H9 (cell line): ENCODE data around the gene DSCAM. TPM values are rescaled to one million over a fixed set of nuclear protein-coding genes. Genes with fewer than 3 reads are reported as not detected.

Experiments
- DNase-seq: peaks from one replicate; pipeline ENCODE4 v3.0.0-alpha.2; 2017
- H2AFZ ChIP-seq: one replicate; pipeline ENCODE4 v1.6.1; 2013; ENCODE audit warnings: mild to moderate bottlenecking, low read length, control low read depth, moderate library complexity
- H2AK5ac ChIP-seq: 2 replicates; pipeline ENCODE4 v1.6.1; 2013; ENCODE audit warnings: low read length, control low read depth, mixed read lengths; ENCODE audit not compliant: insufficient read length
- H2BK120ac ChIP-seq: one replicate; pipeline ENCODE4 v1.6.1; 2013; ENCODE audit warnings: low read depth, mild to moderate bottlenecking, low read length, control low read depth, inconsistent platforms; ENCODE audit not compliant: poor library complexity, severe bottlenecking
- H2BK12ac ChIP-seq: 2 replicates; pipeline ENCODE4 v1.6.1; 2013; ENCODE audit warnings: low read length, control low read depth, mixed read lengths, low read depth; ENCODE audit not compliant: insufficient read length
- H2BK15ac ChIP-seq: 2 replicates; pipeline ENCODE4 v1.6.1; 2013; ENCODE audit warnings: low read depth, low read length, control low read depth
- H2BK20ac ChIP-seq: one replicate; pipeline ENCODE4 v1.6.1; 2013; ENCODE audit warnings: low read depth, mild to moderate bottlenecking, low read length, control low read depth, inconsistent platforms; ENCODE audit not compliant: poor library complexity, severe bottlenecking
- H2BK5ac ChIP-seq: 2 replicates; pipeline ENCODE4 v1.6.1; 2013; ENCODE audit warnings: low read length, control low read depth, mixed read lengths; ENCODE audit not compliant: insufficient read length
- H3K14ac ChIP-seq: 2 replicates; pipeline ENCODE4 v1.6.1; 2013; ENCODE audit warnings: low read length, control low read depth; ENCODE audit not compliant: insufficient read depth
- H3K18ac ChIP-seq: 2 replicates; pipeline ENCODE4 v1.6.1; 2013; ENCODE audit warnings: low read depth, mild to moderate bottlenecking, mixed read lengths, low read length, control low read depth; ENCODE audit not compliant: insufficient read length
- H3K23ac ChIP-seq: 2 replicates; pipeline ENCODE4 v1.6.1; 2013; ENCODE audit warnings: low read length, control low read depth, mixed read lengths, low read depth; ENCODE audit not compliant: insufficient read length
- H3K23me2 ChIP-seq: 2 replicates; pipeline ENCODE4 v1.6.1; 2013; ENCODE audit warnings: low read depth, mild to moderate bottlenecking, mixed read lengths, low read length, control low read depth; ENCODE audit not compliant: insufficient read length, poor library complexity, severe bottlenecking
- H3K27ac ChIP-seq: 2 replicates; pipeline ENCODE4 v1.5.1; 2013; ENCODE audit warnings: low read length, control low read depth, mixed read lengths, low read depth; ENCODE audit not compliant: insufficient read length
- H3K27me3 ChIP-seq: 2 replicates; pipeline ENCODE4 v1.6.1; 2013; ENCODE audit warnings: low read length, control low read depth, inconsistent platforms; ENCODE audit not compliant: insufficient read depth
- H3K4ac ChIP-seq: 2 replicates; pipeline ENCODE4 v1.6.1; 2013; ENCODE audit warnings: low read depth, mild to moderate bottlenecking, control low read depth, inconsistent platforms, low read length, moderate library complexity
- H3K4me1 ChIP-seq: 2 replicates; pipeline ENCODE4 v1.6.1; 2013; ENCODE audit warnings: low read length, control low read depth, inconsistent platforms; ENCODE audit not compliant: insufficient read depth
- H3K4me2 ChIP-seq: 2 replicates; pipeline ENCODE4 v1.6.1; 2013; ENCODE audit warnings: low read length, control low read depth, mixed read lengths; ENCODE audit not compliant: insufficient read length, insufficient read depth
- H3K56ac ChIP-seq: 2 replicates; pipeline ENCODE4 v1.6.1; 2013; ENCODE audit warnings: low read depth, mild to moderate bottlenecking, mixed read lengths, low read length, control low read depth; ENCODE audit not compliant: insufficient read length
- H3K79me1 ChIP-seq: 2 replicates; pipeline ENCODE4 v1.6.1; 2013; ENCODE audit warnings: low read depth, mild to moderate bottlenecking, moderate library complexity, low read length, control low read depth, inconsistent platforms; ENCODE audit not compliant: insufficient read depth, poor library complexity, severe bottlenecking
- H3K79me2 ChIP-seq: 2 replicates; pipeline ENCODE4 v1.6.1; 2013; ENCODE audit warnings: low read length, control low read depth, inconsistent platforms; ENCODE audit not compliant: insufficient read depth
- H3K9ac ChIP-seq: 2 replicates; pipeline ENCODE4 v1.6.1; 2013; ENCODE audit warnings: low read length, control low read depth, mixed read lengths; ENCODE audit not compliant: insufficient read length; ENCODE audit errors: extremely low read depth
- H3K9me3 ChIP-seq: one replicate; pipeline ENCODE4 v1.6.1; 2013; ENCODE audit warnings: low read depth, low read length, inconsistent platforms; ENCODE audit not compliant: control insufficient read depth
- H3T11ph ChIP-seq: one replicate; pipeline ENCODE4 v1.6.1; 2013; ENCODE audit warnings: mild to moderate bottlenecking, low read length, control low read depth, inconsistent platforms
- H4K20me1 ChIP-seq: one replicate; pipeline ENCODE4 v1.6.1; 2013; ENCODE audit not compliant: control insufficient read depth, insufficient read length, insufficient read depth
- H4K5ac ChIP-seq: 2 replicates; pipeline ENCODE4 v1.6.1; 2013; ENCODE audit warnings: low read depth, mild to moderate bottlenecking, mixed read lengths, low read length, control low read depth; ENCODE audit not compliant: insufficient read length
- H4K8ac ChIP-seq: replicated peaks from 2 replicates; pipeline ENCODE4 v1.6.1; 2013; ENCODE audit warnings: low read length, control low read depth, mixed read lengths, low read depth; ENCODE audit not compliant: insufficient read length
- H4K91ac ChIP-seq: 2 replicates; pipeline ENCODE4 v1.6.1; 2013; ENCODE audit warnings: low read depth, mild to moderate bottlenecking, moderate library complexity, mixed read lengths, low read length, control low read depth; ENCODE audit not compliant: insufficient read length
- H3K27ac Mint-ChIP-seq, 3 experiments: 2 replicates in 2 of 3; 3 replicates in 1 of 3; pipeline ENCODE4 v1.8.0; 2020 to 2021; ENCODE audit warnings: mixed read lengths in 3 of 3, mild to moderate bottlenecking in 1 of 3, moderate library complexity in 1 of 3
- H3K27me3 Mint-ChIP-seq: 2 replicates; pipeline ENCODE4 v1.8.0; 2021; ENCODE audit warnings: low read depth, mild to moderate bottlenecking, moderate library complexity, mixed read lengths
- H3K36me3 Mint-ChIP-seq, 3 experiments: 2 replicates in 2 of 3; 3 replicates in 1 of 3; pipeline ENCODE4 v1.8.0; 2020 to 2021; ENCODE audit warnings: low read depth in 3 of 3, mixed read lengths in 3 of 3; ENCODE audit not compliant: insufficient read depth in 1 of 3
- H3K4me1 Mint-ChIP-seq, 2 experiments: 2 replicates each; pipeline ENCODE4 v1.8.0; 2020; ENCODE audit warnings: mixed read lengths in 2 of 2
- H3K4me3 Mint-ChIP-seq, 2 experiments: 2 replicates in 1 of 2; 3 replicates in 1 of 2; pipeline ENCODE4 v1.8.0; 2020 to 2021; ENCODE audit warnings: mild to moderate bottlenecking in 2 of 2, mixed read lengths in 2 of 2, moderate library complexity in 1 of 2
- H3K9me3 Mint-ChIP-seq, 2 experiments: 2 replicates in 1 of 2; 3 replicates in 1 of 2; pipeline ENCODE4 v1.8.0; 2020; ENCODE audit warnings: mild to moderate bottlenecking in 2 of 2, mixed read lengths in 2 of 2, moderate library complexity in 1 of 2
- CTCF ChIP-seq: fragments of 200-600 bp; sonication (generic); conservative IDR thresholded peaks from 3 replicates; pipeline ENCODE4 v1.8.0; 2021; ENCODE audit warnings: antibody characterized with exemption, mild to moderate bottlenecking
- WGBS: extraction: QIAGEN DNeasy Blood & Tissue Kit; methylation state at CpG from one replicate; pipeline ENCODE4 v1.1.7; 2013; ENCODE audit warnings: missing lambda C conversion rate, low lambda C conversion rate, mixed read lengths; ENCODE audit not compliant: insufficient read length; ENCODE audit errors: extremely low coverage; 5-methylcytosine and 5-hydroxymethylcytosine counted together
- total RNA-seq: library from RNA; stranded (reverse); gene quantifications from 2 replicates; pipeline ENCODE4 v1.2.1, GENCODE V29; 2021

DSCAM gene
- total RNA-seq, 1 experiment from 2014 or later, result 0.17 TPM

GRCh38 chr21:40351006-40351405 is 496.0 kb downstream of the DSCAM start:
- Histone ChIP-seq H3K4me1 (no peaks in the 10 kb centered on the region), H2BK20ac (no peak overlapping the region), H3K9me3 (no peaks in the 10 kb centered on the region), H3K79me2 (no peaks in the 10 kb centered on the region), H3K4me2 (no peak overlapping the region), H4K91ac (no peak overlapping the region), H3K27ac (no peak overlapping the region), H4K5ac (no peak overlapping the region), H3K56ac (no peak overlapping the region), H2BK5ac (no peak overlapping the region), H3K79me1 (no peaks in the 10 kb centered on the region), H3K9ac (no peak overlapping the region), H2BK15ac (no peak overlapping the region), H4K20me1 (no peaks in the 10 kb centered on the region), H2BK12ac (no peak overlapping the region), H2BK120ac (no peak overlapping the region), H3K18ac (no peak overlapping the region), H3T11ph (no peak overlapping the region), H2AK5ac (no peak overlapping the region), H4K8ac (no peak overlapping the region), H3K14ac (no peak overlapping the region), H3K23ac (no peak overlapping the region), H3K4ac (no peak overlapping the region), H3K23me2 (no peaks in the 10 kb centered on the region), H3K27me3 (no peaks in the 10 kb centered on the region), H2AFZ (no peak overlapping the region)
- no peak for TF ChIP-seq CTCF
- DNase-seq, result no peak
- no peaks in the 10 kb centered on the region; a peak in 1 of 7 replicates for H3K36me3 Mint-ChIP-seq
- WGBS, result no CpG with 5 or more reads among the region's 2 CpGs
- no peaks in the 10 kb centered on the region; a peak in 1 of 5 replicates for H3K9me3 Mint-ChIP-seq
- no peak overlapping the region for H3K27ac Mint-ChIP-seq
- no peaks in the 10 kb centered on the region; the same call in 1 of the 2 replicates for H3K27me3 Mint-ChIP-seq
- no peak overlapping the region for H3K4me3 Mint-ChIP-seq
- H3K4me1 Mint-ChIP-seq, result no peaks in the 10 kb centered on the region
